ENCODE results near the gene WNK2.

WNK2 gene

DNA sequence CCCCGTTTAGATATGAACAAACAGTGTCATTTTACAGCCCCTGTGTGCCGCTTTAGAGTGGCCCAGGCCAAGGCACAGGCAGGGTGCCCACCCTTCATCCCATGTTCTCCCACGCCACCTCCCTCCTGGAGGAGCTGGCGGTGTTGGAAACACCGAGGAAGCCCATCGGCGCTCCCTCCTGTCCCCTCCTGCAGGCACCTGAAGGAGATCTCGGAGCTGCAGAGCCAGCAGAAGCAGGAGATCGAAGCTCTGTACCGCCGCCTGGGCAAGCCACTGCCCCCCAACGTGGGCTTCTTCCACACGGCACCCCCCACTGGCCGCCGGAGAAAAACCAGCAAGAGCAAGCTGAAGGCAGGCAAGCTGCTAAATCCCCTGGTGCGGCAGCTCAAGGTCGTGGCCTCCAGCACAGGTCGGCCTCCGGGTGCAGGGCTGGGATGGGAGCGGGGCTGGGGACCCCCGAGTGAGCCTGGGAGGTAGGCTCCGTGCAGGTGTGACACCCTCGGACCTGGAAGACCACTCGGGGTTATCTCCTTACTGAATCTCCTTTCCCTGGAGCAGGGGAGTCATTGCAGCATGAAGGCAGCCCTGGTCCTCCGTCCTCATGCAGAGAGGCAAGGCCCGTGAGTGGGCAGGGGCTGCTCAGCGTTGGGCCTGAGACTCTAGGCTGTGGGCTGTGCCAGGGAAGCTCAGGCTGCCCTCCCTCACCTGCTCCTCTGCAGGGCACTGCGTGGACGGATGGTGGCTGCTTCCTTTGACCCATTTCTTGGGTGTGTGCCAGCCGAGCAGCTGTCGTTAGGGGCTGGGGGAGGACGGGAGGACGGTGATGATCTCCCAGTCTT is 113.9 kb downstream of the WNK2 start:
- peak; percentile 1 for DNase-seq

DNA sequence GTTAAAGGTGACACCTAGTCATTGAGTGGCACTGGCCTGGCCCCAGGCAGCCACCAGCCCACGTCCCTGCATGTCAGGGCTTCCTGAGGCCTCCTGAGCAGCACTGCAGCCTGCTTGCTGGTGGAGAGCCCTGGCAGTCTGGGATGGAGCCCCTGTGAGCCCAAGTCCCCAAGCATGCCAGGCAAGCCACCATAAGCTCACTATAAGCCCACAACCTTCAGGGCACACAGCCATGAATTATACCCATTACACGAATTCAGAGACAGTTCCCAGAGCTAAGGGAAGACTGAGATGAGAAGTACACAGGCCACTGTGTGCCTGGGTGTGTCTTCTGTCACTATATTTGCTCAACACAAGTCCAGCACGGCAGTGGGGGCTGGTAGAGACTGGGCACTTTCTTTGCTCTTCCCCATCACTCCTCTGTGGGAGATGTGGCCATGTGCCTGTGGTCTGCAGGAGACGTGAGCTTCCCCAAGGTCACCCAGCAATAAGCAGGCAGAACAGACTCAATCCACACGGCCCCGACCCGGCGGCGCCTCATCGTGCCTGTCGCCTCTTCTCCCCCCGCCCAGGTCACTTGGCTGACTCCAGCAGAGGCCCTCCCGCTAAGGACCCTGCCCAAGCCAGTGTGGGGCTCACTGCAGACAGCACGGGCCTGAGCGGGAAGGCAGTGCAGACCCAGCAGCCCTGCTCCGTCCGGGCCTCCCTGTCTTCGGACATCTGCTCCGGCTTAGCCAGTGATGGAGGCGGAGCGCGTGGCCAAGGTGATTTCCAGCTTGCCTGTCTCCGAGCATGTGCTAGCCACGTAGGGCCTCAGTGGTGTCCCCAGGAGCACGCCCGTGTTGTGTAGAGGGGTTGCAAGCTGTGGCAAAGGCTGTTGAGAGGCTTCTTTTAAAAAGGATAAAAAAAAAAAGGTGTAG is 114.8 kb downstream of the WNK2 start:
- peak; percentile 1 for DNase-seq

DNA sequence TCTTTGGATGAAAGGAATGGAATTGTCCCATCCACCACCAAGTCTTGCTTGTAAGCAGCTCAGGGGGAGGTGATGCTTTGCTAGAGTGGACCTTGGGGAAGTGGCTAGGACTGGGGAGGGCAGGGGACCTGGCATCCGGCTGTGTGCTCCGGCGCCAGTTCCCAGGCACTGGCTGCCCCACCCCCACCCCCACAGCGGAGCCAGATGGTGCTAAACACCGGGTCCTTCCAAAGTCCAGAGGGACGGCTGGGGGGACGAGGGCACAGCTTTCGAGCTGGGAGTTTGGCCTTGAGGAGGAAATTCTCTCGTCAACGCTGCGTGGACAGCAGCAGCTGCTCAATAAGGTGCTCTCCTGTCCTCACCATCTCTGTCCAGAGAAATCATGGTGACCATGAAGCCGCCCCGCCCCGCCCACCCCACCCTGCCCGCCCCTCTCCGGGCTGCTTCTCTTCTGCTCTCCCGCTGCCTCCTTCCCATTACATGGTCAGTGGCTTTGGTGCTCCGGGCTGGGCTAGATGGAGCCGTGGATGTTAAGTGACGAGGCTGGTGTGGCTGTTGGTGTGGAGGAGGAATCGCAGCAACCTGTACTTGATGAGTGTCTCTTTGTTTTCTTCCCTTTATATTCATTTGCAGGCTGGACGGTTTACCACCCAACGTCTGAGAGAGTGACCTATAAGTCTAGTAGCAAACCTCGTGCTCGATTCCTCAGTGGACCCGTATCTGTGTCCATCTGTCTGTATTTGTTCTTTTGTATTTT is 115.7 kb downstream of the WNK2 start:
- DNase-seq = peak; percentile 0

DNA sequence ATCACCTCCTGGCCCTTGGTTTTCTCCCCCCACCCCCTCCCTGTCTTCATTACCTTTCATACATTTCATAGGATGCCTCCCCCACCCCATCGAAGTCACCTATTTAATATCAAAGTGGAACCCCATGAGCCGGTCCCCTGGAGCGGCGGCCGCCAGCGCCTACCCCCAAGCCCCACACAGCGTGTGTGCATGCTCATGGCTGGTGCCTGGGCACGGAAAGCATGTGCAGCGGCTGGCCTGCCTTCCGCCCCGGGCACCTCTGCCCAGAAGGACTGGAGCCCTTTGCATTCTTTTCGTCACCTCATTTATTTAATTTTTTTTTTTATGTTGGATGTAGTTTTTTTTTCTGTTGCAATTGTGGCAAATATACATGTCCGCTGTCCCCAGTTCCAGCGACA is 116.2 kb downstream of the WNK2 start:
- peak; percentile 1 for DNase-seq

DNA sequence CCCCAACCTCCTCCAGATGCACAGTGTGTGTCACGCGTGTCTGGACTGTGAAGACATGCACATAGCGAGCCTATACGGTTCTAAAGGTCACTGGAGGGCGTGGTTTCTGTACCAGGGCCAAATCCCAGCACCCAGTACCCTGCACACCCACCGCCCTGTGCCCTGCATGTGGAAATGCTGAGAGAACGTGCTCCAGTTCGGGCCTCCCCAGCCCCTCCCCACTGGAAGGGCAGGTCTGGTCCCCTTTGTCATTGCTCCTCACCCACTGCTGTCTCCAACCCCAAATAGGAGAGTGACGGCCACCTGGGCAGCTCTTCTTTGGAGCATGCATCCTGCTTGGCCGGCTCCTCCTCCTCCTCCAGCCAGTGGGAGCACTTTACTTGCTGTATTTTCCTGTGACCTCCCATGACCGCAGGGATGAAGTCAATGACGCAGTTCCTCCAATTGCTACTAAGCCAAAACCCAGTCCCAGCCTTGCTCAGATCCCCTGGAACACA is 116.7 kb downstream of the WNK2 start:
- DNase-seq = peak; percentile 0

DNA sequence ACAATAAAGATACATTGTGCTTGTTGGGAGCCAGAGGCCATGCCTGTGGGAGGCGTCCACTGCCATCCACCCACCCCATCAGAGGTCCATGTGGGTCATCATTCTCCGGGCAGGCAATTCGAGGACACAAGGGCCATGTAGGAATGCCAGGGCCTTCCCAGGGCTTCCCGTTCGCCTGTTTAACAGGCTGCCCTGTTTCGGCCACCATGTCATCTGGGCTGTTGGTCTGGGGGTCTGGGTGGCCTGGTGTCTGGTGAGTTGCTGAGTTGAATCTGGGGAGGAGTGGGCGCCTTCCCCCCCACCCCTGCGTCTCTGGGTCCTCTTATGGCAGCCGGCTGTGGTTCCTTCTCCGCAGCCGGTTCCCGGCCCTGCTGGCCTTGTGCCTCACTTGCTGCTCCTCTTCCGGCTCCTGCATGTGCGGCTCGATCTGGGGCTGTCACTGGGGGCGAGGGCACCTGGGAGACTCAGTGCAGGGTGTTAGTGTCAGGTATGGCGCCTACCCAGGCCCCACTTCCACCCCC is 117.4 kb downstream of the WNK2 start:
- peak; percentile 0 for DNase-seq

DNA sequence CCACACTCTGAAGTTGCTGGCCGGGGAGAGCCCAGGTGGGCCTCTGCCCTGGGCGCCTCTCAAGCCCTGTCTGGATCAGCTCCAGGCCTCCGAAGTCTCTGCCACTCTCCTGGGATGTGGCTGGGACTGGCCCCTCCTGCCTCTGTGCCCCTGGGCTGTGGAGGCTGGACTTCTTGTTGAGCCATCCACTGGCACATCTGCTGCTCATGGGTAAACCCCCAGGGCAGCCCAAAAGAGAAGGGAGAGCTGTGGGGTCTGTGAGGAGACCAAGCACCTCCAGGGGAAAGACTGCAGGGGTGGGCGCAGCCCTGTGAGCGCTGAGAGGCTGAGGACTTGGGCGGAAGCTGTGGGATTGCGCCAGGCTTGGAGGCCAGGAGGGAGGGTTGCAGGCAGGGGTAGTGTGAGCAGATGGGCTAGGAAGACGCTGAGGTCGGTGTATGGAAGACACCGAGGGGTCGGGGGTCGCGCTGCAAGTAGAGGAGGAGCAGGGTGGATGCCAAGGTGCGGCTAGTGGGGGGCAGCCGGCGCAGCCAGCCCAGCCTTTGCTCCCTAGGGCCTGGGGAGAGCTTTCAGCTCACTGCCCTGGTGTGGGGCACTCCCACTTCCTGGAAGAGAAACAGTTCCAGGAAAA is 118.1 kb downstream of the WNK2 start:
- DNase-seq = peak; percentile 1

DNA sequence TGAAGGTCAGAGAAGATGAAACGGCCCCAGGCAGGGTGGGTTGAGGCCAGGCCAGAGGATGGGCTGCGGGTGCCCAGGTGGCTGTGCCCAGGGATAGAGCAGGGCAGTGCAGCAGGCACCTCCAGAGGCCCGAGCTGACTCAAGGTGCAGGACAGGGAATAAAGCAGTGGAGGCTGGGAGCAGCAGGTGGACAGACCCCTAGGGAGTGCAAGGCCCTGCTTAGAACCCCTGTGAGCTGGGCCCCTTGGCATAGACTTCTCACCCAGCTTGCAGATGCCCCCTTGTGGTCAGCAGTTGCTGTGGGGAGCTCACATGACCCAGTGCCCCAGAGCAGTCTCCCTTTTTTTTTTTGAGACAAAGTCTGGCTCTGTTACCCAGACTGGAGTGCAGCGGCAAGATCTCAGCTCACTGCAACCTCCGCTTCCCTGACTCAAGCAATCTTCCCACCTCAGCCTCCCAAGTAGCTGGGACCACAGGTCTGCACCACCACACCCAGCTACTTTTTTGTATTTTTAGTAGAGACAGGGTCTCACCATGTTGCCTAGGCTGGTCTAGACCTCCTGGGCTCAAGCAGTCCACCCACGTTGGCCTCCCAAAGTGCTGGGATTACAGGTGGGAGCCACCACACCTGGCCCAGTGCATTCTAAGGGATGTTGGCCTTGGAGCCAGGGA is 118.8 kb downstream of the WNK2 start:
- DNase-seq = peak; percentile 69

DNA sequence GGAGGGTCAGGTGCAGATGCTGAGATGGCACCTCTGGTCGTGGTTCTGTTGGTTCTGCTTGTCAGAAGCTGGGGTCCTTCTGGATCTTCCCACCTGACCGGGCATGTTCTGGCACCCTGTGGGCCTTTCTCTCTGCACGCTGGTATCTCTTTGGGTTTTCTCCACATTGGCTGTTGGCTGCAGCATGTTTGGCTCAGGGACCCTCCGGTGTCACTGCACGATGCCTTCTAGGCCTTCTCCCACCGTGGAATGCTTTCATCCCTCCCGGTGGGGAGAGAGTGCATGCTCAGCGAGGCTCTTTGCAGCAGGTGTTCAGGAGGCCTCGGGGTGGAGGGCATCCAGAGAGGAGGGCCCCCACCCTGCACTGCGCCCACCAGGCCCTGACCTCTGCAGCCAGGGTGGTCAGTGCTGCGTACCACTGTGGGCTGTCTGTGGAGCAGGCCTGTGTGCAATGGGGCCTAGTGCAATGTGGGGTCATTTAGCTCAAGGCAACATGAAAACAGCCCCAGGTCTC is 119.4 kb downstream of the WNK2 start:
- DNase-seq = peak; percentile 0

DNA sequence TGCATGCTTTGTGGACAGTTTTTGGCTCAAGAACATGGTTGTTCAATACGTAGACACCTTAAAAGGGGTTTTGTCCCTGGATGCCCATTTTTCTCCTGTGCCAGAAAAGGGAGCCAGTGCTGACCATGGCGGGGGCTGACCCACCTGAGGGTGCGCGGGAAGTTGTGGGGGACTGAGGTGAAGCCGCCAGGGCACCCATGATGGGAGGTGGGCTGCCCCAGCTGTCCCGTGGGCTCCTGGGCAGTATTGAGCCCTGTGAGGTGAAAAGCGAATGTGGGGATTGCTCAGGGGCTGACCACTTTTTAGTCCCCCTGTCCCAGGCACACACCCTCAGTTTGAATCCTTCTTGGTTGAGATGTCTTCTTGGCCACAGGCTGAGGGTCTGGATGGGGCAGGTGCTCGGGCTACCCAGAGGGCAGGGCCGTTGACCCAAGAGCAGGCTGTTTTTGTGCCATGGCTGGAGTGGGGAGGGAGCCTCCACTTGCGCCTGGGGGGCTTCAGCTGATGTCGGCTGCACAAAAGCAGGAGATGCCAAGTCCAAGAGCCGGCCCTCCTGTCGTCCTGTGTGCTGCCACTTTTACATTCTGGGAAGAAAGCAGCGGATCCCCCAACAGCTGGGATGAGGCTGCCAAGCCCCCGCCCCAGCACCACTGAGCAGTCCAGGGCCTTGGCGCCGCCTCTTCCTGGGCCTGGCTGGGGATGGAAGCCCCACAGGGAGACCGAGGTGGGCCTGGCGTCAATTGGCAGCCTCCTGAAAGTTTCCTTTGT is 120.1 kb downstream of the WNK2 start:
- peak; percentile 1 for DNase-seq

DNA sequence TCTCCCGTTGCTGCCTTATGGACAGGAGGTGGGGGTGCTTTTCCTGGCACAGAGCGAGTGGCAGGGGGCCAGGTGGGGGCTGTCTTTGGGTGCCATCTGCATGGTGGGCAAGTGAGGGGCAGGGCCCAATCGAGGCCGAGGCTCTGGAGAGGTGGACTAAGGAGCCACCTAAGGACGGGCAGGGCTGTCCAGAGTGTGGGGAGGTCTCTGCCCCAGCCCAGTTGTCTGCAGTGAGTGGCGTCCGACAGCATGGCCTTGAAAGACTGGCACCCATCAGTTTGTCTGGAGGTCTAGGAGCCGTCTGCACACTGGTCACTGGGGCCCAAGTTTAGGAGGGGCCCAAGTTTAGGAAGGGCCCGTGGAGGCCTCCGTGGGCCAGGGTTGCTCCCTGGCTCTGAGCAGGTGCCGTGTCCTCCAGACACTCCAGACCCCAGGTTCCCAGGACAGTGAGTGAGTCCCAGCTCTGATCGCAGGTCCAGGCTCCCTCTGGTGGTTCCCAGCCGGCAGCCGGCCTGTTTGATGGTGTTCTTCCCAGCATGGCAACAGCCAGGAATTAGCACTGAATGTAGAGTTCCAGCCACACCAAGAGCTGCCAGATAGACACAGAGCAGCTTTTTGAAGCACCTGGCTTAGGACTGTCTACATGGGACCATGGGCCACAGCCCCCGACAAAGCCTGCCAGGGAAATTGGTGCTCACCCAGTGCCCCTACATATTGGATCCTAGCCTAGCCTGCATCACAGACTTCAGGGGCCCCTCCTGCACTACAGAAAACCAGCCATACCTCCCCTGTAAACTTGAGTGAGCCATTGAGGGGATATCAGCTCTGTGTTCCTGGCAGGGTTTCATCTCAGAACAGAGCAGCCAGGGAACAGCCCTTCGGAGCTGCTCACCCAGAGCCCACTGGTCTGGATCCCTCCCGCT is 120.9 kb downstream of the WNK2 start:
- peak; percentile 32 for DNase-seq

DNA sequence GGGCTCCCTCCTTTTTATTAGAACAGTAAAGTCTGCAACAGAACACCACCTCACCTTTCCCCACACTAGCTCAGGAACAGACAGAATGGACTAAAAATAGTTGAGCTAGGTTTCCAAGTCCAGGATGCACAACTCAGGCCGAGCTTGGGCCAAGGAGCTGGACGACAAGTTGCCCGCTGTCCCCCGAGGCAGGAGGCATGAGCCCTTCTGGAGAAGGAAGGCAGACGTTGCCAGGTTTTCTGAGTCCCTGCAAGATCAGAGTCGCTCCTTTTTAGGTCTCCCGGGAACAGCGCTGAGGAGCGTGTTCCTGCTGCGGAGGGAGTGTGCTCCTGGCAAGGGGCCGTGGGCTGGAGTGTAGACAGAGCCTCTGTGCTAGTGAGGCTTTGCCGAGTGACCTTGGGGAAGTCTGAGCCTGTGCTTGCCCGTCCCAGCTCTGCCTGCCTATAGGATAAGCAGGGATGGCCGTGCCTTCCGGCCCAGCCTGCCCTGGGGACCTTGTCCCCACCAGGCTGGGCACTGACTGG is 121.6 kb downstream of the WNK2 start:
- peak; percentile 1 for DNase-seq

DNA sequence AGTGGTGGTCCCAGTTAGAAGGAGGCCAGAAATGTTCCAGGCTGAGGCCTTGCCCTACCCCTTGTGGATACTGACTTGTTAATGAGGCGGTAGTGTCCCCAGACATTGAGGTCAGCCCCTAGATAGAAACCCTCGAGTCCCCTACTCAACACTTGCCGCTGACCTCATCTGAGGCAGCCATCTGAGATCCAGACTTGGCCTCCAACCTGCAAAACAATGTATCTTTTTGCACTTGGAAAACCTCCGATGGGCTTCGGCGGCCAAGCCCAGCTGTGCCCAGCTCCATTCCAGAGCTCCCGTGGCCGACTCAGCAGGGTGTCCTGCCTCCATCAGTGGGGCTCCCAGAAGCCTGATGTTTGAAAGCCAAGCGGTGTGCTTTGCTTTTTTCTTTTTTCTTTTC is 122.1 kb downstream of the WNK2 start:
- DNase-seq = peak; percentile 0

DNA sequence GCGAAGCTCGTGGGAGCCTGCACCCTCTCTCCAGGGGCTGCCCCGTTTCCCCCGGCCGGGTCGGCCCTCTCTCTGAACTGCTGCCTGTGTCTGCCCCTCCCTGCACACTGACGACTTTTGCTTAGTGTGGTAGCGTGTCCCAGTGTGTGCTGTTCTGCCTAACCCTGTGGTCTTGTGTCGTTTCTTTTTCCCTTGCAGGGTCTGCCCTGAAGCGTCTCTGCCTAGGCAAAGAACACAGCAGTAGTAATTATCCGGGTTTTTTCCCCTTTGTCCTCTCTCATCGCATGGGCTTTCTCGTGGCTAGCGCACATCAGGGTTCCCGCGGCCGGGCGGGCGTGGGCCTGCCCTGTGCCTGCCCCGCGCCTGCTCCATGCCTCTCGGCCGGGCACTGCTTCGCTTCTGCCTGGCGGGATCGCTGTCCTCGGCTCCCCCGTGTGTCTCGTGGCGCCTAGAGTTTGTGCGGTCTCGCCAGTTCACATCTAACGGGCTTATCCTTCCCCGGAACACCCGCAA is 122.7 kb downstream of the WNK2 start:
- DNase-seq = peak; percentile 1

DNA sequence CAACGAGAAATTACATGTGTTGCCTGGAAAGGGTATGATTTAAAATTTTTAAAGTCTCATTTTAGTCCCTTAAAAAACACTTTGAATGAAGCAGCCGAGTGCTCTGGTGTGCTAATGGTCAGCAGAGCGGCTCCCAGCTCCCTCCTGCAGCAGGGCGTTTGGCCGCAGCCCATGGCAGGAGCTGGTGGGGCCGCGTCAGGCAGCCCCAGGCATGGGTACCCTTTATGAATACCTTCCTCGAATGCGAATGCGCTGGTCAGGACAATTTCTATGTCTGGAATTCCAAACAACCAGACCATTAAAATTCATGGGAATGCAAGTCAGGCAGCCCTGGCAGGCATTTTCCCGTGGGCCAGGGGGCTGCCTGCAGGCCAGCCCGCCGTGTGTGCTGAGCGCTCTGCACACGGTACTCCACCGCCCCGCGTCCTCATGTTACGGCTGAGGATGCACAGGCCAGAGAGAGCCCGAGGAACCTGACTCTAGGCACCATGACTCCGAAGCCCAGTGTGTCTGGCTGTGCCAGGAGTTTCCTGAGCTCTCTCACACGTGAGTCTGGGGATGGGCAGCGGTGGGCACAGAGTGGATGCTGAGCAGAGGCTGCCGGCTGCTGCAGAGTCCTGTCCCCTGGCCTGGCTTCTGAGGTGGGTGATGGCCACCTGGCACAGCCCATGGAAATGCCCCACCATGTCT is 123.7 kb downstream of the WNK2 start:
- no peak for DNase-seq

DNA sequence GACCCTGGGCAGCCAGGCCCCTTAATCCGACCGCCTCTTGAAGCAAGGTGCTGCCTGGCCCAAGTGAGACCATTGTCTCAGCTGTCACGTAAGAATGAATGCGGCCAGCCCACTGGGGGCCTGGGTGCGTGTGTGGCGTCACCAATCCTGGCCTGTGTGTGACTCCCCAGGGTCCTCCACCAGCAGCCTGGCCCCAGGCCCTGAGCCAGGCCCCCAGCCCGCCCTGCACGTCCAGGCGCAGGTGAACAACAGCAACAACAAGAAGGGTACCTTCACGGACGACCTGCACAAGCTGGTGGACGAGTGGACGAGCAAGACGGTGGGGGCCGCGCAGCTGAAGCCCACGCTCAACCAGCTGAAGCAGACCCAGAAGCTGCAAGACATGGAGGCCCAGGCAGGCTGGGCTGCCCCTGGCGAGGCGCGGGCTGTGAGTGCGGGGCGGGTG is 124.2 kb downstream of the WNK2 start:
- DNase-seq = peak; percentile 0

DNA sequence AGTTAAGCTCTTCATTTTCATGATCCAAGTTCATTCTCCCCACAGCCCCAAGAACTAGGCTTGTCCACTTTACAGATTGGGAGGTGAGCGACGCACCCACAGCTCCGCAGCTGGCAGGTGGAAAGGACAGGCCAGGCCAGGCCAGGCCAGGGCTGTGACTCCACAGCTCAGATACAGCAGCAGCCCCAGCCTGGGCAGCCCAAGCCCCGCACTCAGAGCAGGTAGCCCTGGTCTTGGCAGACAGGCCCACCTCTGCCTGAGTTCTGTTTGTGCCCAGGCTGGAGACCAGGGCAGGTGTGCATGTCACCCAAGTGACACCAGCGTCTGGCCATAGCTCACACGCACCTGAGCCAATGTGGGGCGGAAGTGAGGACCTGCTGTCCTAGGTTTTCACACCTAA is 124.7 kb downstream of the WNK2 start:
- peak; percentile 0 for DNase-seq

DNA sequence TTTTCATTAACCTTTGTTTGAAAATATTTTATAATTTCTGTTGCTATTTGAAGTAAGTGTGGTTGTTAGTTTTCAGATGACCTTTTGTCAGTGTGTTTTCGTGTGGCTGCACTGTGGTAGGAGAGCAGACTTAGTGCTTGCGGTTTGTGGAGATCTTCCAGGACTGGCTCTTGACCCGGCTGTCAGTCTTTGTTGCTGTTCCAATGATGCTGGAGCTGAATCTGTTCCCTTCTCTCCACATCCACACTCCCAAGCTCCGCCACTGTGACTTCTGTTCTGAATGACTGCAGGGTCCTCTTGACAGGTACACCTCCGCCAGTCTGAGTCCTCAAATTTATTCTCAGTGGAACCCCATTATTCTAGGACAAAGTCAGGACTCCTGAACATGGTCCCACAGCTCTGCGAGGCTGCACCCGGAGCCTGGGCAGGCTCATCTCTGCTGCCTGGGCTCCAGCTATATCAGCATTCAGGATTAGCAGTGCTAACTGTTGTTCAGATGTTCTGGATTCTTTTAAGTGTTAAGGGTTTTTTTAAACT is 126.0 kb downstream of the WNK2 start:
- peak; percentile 0 for DNase-seq

All from activated CD4-positive, alpha-beta T cell treated with anti-CD3 and anti-CD28 coated beads for 48 hours (primary cell).